HCT116 (cell line): Measurements from ENCODE around the gene CD40. TPM values are rescaled to one million over a fixed set of nuclear protein-coding genes. Genes with fewer than 3 reads are reported as not detected.

Source experiments
- ATAC-seq: fragments of 200-7000 bp; cut with Tn5 transposase; 2 replicates; pipeline ENCODE4 v1.9.1; 2020; ENCODE audit warnings: mild to moderate bottlenecking, moderate library complexity
- BruUV-seq: library from RNA; stranded (reverse); fragments of 400-500 nt; replicated peaks from 2 replicates; lab custom pipeline; 2021; lab: Mats Ljungman, UMichigan
- CTCF ChIA-PET: fragments of 300-600 bp; sonication (Branson Sonifier 250); formaldehyde crosslinking; loops from one replicate; lab custom pipeline; 2021; ENCODE audit warnings: antibody characterized with exemption; lab: Charles Lee
- POLR2A ChIA-PET: fragments of 300-600, 350-600 bp; sonication (Branson Sonifier 250); formaldehyde crosslinking; loops from one replicate; lab custom pipeline; 2021; ENCODE audit warnings: antibody characterized with exemption; lab: Charles Lee
- RAD21 ChIA-PET, 2 experiments: fragments of 300-600 bp; sonication (Branson Sonifier 250); formaldehyde crosslinking; loops; one replicate each; lab custom pipeline; 2023; ENCODE audit warnings: low total read pairs in 2 of 2; ENCODE audit not compliant: uncharacterized antibody in 2 of 2, unreplicated experiment in 2 of 2, low non-redundant PET in 1 of 2; lab: Charles Lee
- DNase-seq: peaks from one replicate; pipeline ENCODE4 v3.0.0-alpha.2; 2010; ENCODE audit warnings: low read depth, low spot score
- H2AFZ ChIP-seq: fragments of 200-600 bp; shearing (Covaris generic), sonication (generic); 2 replicates; pipeline ENCODE4 v1.6.1; 2017; ENCODE audit warnings: low read depth, mixed run types, mixed read lengths, antibody characterized with exemption, low read length; ENCODE audit not compliant: poor library complexity, severe bottlenecking
- H3K27ac ChIP-seq: 2 replicates; pipeline ENCODE4 v1.5.1; 2012; ENCODE audit warnings: low read depth, low read length
- H3K27me3 ChIP-seq: fragments of 200-600 bp; sonication (generic); 2 replicates; pipeline ENCODE4 v1.6.1; 2016; ENCODE audit warnings: mixed run types, low read length, mixed read lengths; ENCODE audit not compliant: insufficient read depth
- H3K36me3 ChIP-seq, 2 experiments: fragments of 200-500 bp in 1 of 2; fragments of 200-600 bp in 1 of 2; sonication (Bioruptor generic) in 1 of 2; sonication (generic) in 1 of 2; 2 replicates each; pipeline versions ENCODE4 v1.5.1 to v1.6.1; 2014 to 2016; ENCODE audit warnings: low read length in 2 of 2, inconsistent platforms in 1 of 2, mixed read lengths in 1 of 2, mixed run types in 1 of 2; ENCODE audit not compliant: insufficient read depth in 2 of 2, control insufficient read depth in 1 of 2
- H3K4me1 ChIP-seq, 2 experiments: fragments of 200-600 bp in 1 of 2; sonication (generic) in 1 of 2; 2 replicates each; pipeline versions ENCODE4 v1.5.1 to v1.6.1; 2012 to 2017; ENCODE audit warnings: low read length in 2 of 2, inconsistent platforms in 1 of 2, mild to moderate bottlenecking in 1 of 2, mixed read lengths in 1 of 2, mixed run types in 1 of 2, moderate library complexity in 1 of 2; ENCODE audit not compliant: insufficient read depth in 2 of 2, control insufficient read depth in 1 of 2
- H3K4me2 ChIP-seq: fragments of 200-600 bp; sonication (generic); 2 replicates; pipeline ENCODE4 v1.6.1; 2017; ENCODE audit warnings: mixed run types, low read length, mixed read lengths
- H3K4me3 ChIP-seq, 2 experiments: fragments of 200-600 bp in 1 of 2; sonication (generic) in 1 of 2; replicated peaks in 1 of 2; 2 replicates each; pipeline ENCODE4 v1.5.1; 2011 to 2016; ENCODE audit warnings: low read length in 2 of 2, control low read depth in 1 of 2, low read depth in 1 of 2, mild to moderate bottlenecking in 1 of 2, mixed read lengths in 1 of 2, mixed run types in 1 of 2
- H3K79me2 ChIP-seq: fragments of 200-600 bp; sonication (generic); 2 replicates; pipeline ENCODE4 v1.6.1; 2017; ENCODE audit warnings: mild to moderate bottlenecking, mixed run types, low read length, moderate library complexity, mixed read lengths; ENCODE audit not compliant: insufficient read depth
- H3K9ac ChIP-seq: fragments of 200-600 bp; sonication (generic); 2 replicates; pipeline ENCODE4 v1.6.1; 2016; ENCODE audit warnings: low read length, mixed read lengths
- H3K9me2 ChIP-seq: fragments of 200-600 bp; sonication (generic), shearing (Covaris generic); 2 replicates; pipeline ENCODE4 v1.6.1; 2017; ENCODE audit warnings: mixed run types, mild to moderate bottlenecking, moderate library complexity; ENCODE audit not compliant: insufficient read depth
- H3K9me3 ChIP-seq, 2 experiments: fragments of 200-500 bp in 1 of 2; fragments of 200-600 bp in 1 of 2; sonication (Bioruptor generic) in 1 of 2; sonication (generic) in 1 of 2; 2 replicates each; pipeline ENCODE4 v1.6.1; 2014 to 2017; ENCODE audit warnings: low read length in 2 of 2, mixed read lengths in 2 of 2, inconsistent platforms in 1 of 2, low read depth in 1 of 2, mild to moderate bottlenecking in 1 of 2, mixed run types in 1 of 2, moderate library complexity in 1 of 2; ENCODE audit not compliant: control insufficient read depth in 1 of 2, insufficient read depth in 1 of 2
- H4K20me1 ChIP-seq: fragments of 200-600 bp; sonication (generic), shearing (Covaris generic); 2 replicates; pipeline ENCODE4 v1.6.1; 2017; ENCODE audit warnings: mixed run types, mild to moderate bottlenecking, moderate library complexity; ENCODE audit not compliant: insufficient read depth
- CEBPB ChIP-seq: IDR thresholded peaks from 2 replicates; pipeline ENCODE4 v1.6.1; 2012; ENCODE audit warnings: low read depth
- EGR1 ChIP-seq: IDR thresholded peaks from 2 replicates; pipeline ENCODE4 v1.6.1; 2012; ENCODE audit warnings: low read depth
- ELF1 ChIP-seq: IDR thresholded peaks from 2 replicates; pipeline ENCODE4 v1.6.1; 2012; ENCODE audit warnings: low read depth, borderline replicate concordance
- EZH2 ChIP-seq: fragments of 200-600 bp; sonication (generic); IDR thresholded peaks from 2 replicates; pipeline ENCODE4 v1.6.1; 2017; ENCODE audit warnings: antibody characterized with exemption, mixed run types
- EZH2phosphoT487 ChIP-seq: fragments of 200-600 bp; IDR thresholded peaks from 2 replicates; pipeline ENCODE4 v1.6.1; 2018; ENCODE audit warnings: antibody characterized with exemption, borderline replicate concordance
- JUND ChIP-seq: IDR thresholded peaks from 2 replicates; pipeline ENCODE4 v1.6.1; 2012
- POLR2A ChIP-seq: IDR thresholded peaks from 2 replicates; pipeline ENCODE4 v1.7.0; 2011; ENCODE audit warnings: borderline replicate concordance; ENCODE audit not compliant: insufficient read depth, insufficient read length; ENCODE audit errors: extremely low read depth
- RAD21 ChIP-seq: IDR thresholded peaks from 2 replicates; pipeline ENCODE4 v1.6.1; 2012; ENCODE audit warnings: low read depth, mild to moderate bottlenecking
- SP1 ChIP-seq: IDR thresholded peaks from 2 replicates; pipeline ENCODE4 v1.6.1; 2012; ENCODE audit warnings: low read depth
- SRF ChIP-seq: IDR thresholded peaks from 2 replicates; pipeline ENCODE4 v1.6.1; 2012; ENCODE audit warnings: low read depth
- ZFX ChIP-seq: fragments of 450-650 bp; IDR thresholded peaks from 2 replicates; pipeline ENCODE4 v1.6.1; 2017
- ZNF274 ChIP-seq: fragments of 200-500 bp; sonication (Bioruptor generic); IDR thresholded peaks from 2 replicates; pipeline ENCODE4 v1.6.1; 2014; ENCODE audit warnings: mild to moderate bottlenecking, low read depth, low read length, inconsistent platforms
- intact Hi-C: fragments of 100-400 bp; cut with micrococcal nuclease; formaldehyde crosslinking; loops from 2 replicates; pipeline ENCODE4 v1.10.0; 2022
- total RNA-seq: library from RNA; stranded (reverse); gene quantifications from one replicate; pipeline ENCODE4 v1.2.1, GENCODE V29; 2021; ENCODE audit not compliant: unreplicated experiment
- TF ChIP-seq, protein P1 (sequence below), 3 experiments: fragments of 200-600 bp in 1 of 3; sonication (generic) in 1 of 3; IDR thresholded peaks in 2 of 3; conservative IDR thresholded peaks in 1 of 3; 2 replicates each; pipeline ENCODE4 v1.5.1; 2012 to 2017; ENCODE audit warnings: low read depth in 2 of 3, low read length in 2 of 3, antibody characterized with exemption in 1 of 3, borderline replicate concordance in 1 of 3, control low read depth in 1 of 3, mild to moderate bottlenecking in 1 of 3, mixed read lengths in 1 of 3, mixed run types in 1 of 3, moderate library complexity in 1 of 3; ENCODE audit not compliant: insufficient read depth in 1 of 3

CD40 gene
- total RNA-seq, 1 experiment from 2014 or later = 21.3 TPM

DNA sequence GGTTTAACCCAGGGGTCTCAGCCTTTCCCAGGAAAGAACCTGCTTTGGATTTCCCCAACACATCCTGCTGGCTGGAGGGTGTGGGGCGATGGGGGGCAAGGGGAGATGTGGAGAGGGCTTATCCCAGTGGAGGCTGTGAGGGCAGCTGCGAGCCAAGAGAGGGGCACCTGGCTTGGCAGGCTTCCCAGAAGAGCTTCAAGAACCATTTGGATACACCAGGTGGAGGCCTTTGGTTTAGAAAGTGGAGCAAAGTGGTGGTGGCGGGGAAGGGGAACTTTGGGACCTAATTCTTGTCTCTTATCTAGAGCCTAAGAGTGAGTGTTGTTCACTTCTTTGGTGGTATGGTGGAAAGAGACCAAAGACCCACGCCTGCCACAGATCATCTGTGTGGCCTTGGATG lies 12.4 kb downstream of the CD40 start:
- ChIA-PET POLR2A (no interaction called here), RAD21 (interaction anchor here (0.5 to 0.7 kb wide), 2 partner anchors 111 to 119 kb away, joined by 4 read pairs; no protein-coding TSS in a partner anchor), CTCF (interaction anchor here (1.1 to 1.5 kb wide), 3 partner anchors 192 to 355 kb away, joined by 3 read pairs; no protein-coding TSS in a partner anchor)
- Histone ChIP-seq H3K4me2 (no peak overlapping the region), H3K27ac (no peak overlapping the region), H3K9ac (no peak overlapping the region), H3K4me1 (no peaks in the 10 kb centered on the region), H3K4me3 (no peak overlapping the region), H2AFZ (no peak overlapping the region), H3K27me3 (0 out of 2 replicates have a peak, but pooled peaks cover 12% of the 10 kb centered on the region), H3K9me3 (no peaks in the 10 kb centered on the region), H3K9me2 (no peaks in the 10 kb centered on the region), H3K79me2 (no peaks in the 10 kb centered on the region), H3K36me3 (peaks cover 3% of the 10 kb centered on the region in 2 experiments; a peak in 2 of 4 replicates), H4K20me1 (no peaks in the 10 kb centered on the region)
- intact Hi-C loops = loop anchor here (5.0 kb wide), 1 partner anchor 177 kb away; the partner anchor contains the start of gene CDH22
- no TSS peak for BruUV-seq
- TF ChIP-seq SP1 (no peak), EZH2phosphoT487 (no peak), RAD21 (no peak), ZNF274 (no peak), ELF1 (no peak), SRF (no peak), EZH2 (no peak), ZFX (no peak), EGR1 (no peak), CEBPB (no peak), POLR2A (no peak), JUND (no peak)
- TF ChIP-seq, protein P1, sequence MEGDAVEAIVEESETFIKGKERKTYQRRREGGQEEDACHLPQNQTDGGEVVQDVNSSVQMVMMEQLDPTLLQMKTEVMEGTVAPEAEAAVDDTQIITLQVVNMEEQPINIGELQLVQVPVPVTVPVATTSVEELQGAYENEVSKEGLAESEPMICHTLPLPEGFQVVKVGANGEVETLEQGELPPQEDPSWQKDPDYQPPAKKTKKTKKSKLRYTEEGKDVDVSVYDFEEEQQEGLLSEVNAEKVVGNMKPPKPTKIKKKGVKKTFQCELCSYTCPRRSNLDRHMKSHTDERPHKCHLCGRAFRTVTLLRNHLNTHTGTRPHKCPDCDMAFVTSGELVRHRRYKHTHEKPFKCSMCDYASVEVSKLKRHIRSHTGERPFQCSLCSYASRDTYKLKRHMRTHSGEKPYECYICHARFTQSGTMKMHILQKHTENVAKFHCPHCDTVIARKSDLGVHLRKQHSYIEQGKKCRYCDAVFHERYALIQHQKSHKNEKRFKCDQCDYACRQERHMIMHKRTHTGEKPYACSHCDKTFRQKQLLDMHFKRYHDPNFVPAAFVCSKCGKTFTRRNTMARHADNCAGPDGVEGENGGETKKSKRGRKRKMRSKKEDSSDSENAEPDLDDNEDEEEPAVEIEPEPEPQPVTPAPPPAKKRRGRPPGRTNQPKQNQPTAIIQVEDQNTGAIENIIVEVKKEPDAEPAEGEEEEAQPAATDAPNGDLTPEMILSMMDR (IDR thresholded peaks at IDR 0.05 in 2 of 3, conservative IDR thresholded peaks at IDR 0.05 in 1 of 3; ENCODE audit: borderline replicate concordance in 1 of 3, insufficient read depth in 1 of 3, low read depth in 2 of 3, low read length in 2 of 3) = no peak
- no peak for DNase-seq
- ATAC-seq = no peak
